Measurements from ENCODE around the gene PTGES3L. TPM values are rescaled to one million over a fixed set of nuclear protein-coding genes. Genes with fewer than 3 reads are reported as not detected.
"Not testable (repeated sequence)": the region's sequence is repeated elsewhere in the genome, so short reads cannot be mapped to it uniquely, and the experiment has no call there.

The PTGES3L gene
- total RNA-seq, 1 experiment from 2014 or later: 0.12 TPM

- no peak for DNase-seq (ENCODE audit: extremely low read depth, low read depth)
Observed at GRCh38 chr17:43014649-43015542, 35.0 kb upstream of the PTGES3L start.

DNA sequence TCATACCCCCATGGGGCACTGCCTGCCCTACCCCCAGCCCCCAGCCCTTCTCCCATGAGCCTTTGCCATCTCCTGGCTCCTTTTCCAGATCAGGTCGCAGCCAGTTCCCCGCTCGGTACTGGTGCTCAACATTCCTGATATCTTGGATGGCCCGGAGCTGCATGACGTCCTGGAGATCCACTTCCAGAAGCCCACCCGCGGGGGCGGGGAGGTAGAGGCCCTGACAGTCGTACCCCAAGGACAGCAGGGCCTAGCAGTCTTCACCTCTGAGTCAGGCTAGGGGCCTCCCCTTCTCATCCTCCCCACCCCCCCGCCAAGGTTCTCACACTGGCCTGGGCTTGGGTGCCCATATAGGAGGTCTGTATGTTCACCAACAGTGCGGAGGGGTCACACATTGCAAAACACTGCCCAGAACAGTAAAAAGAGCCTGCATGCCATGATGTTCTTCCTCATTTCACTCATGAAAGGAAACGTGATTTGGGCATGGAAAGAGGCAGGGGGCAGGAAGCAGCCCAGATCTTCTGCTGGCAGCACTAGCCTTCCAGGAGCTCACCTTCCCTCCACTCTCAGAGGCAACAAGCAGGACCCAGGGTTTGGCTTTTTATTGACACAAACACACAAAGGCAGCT lies 34.3 kb upstream of the PTGES3L start:
- DNase-seq (ENCODE audit: extremely low read depth, low read depth): no peak

DNA sequence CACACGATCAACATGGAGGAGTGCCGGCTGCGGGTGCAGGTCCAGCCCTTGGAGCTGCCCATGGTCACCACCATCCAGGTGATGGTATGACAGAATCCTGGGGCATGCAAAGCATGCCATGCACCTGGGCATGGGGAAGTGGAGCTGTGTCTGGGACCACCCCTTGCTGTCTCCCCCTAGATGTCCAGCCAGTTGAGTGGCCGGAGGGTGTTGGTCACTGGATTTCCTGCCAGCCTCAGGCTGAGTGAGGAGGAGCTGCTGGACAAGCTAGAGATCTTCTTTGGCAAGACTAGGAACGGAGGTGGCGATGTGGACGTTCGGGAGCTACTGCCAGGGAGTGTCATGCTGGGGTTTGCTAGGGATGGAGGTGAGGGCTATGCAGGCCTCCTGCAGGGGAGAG lies 33.4 kb upstream of the PTGES3L start:
- no peak for DNase-seq (ENCODE audit: extremely low read depth, low read depth)

- DNase-seq (ENCODE audit: extremely low read depth, low read depth): no peak
Observed at GRCh38 chr17:43011728-43012472, 32.0 kb upstream of the PTGES3L start.

- DNase-seq (ENCODE audit: extremely low read depth, low read depth): peak; percentile 53
Observed at GRCh38 chr17:43010667-43011308, 30.9 kb upstream of the PTGES3L start.

DNA sequence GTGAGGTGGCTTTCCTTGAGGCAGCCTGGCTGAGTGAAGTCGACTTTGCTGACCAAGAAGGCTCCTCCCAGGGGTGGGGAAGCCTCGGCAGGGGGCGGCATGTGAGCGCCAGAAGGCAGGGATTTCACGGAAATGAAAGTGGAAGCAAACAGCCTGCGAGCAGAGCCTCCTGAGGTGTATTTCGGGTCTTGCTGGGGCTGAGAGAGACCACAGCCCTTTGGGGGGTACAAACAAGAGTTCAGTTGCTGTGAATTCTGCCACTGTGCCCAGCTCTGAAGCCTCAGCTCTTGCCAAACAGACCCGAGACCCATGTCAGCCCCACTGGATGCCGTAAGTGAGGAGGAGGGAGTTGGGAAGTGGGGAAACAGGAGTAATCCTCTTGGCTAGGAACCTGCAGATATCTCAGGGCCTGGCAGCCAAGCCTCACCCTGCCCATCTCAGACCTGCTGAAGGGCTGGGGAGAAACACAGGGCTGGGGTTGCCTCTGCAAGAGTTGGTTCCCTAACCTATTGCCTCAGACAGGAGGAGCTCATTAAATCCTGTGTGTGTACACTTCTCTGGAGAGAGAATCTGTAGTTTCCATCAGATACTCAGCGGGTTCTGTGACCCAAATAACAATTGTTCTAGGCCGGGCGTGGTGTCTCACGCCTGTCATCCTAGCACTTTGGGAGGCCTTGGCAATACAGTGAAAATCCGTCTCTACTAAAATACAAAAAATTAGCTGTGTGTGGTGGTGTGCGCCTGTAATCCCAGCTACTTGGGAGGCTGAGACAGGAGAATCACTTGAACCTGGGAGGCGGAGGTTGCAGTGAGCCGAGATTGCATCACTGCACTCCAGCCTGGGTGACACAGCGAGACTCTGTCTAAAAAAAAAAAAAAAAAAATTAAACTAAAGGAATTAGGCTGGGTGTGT lies 27.0 kb upstream of the PTGES3L start, which contains the start of gene IFI35:
TSS of gene IFI35 (plus strand) at position 146 of the 913 bp plus-strand sequence. CDS start at position 310, 164 bp downstream.
- peak; percentile 78 for DNase-seq (ENCODE audit: extremely low read depth, low read depth)

DNA sequence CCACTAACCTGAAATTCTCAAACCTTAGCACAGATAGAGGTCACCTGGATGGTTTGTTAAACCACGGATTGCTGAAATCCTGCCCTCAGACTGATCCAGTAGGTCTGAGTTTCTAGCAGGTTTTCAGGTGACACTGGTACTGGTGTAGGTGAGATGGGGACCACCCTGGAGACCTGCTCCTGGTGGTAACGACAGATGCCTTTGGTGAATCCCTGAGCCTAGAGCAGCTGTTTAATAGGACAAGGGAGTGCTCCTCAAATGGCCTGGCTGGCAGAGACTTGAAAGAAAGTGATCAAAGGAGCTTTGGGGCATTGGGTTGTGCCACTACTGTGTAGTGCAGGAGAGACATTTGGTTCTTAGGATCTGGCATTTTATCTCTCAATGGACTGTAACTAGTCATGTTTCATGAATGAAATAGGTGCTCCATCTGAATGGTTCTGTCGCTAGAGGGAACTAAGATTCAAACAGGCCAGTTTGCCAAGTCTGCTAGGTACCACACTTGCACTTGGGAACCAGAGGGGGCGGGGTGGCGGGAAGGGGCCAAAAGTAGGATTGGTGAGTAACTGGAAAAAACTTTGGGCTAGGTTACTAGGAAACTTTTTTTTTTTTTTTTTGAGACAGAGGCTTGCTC lies 23.8 kb upstream of the PTGES3L start:
- peak; percentile 48 for DNase-seq (ENCODE audit: extremely low read depth, low read depth)

DNA sequence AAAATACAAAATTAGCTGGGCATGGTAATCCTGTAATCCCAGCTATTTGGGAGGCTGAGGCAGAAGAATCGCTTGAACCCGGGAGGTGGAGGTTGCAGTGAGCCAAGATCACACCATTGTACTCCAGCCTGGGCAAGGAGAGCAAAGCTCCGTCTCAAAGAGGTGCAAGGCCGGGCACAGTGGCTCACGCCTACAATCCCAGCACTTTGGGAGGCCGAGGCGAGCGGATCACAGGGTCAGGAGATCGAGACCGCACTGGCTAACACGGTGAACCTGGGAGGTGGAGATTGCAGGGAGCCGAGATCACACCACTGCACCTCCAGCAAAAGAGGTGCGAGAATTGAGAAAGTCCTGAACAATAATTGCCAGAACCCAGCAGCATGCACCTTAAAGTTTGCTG lies 21.0 kb upstream of the PTGES3L start:
- DNase-seq (ENCODE audit: extremely low read depth, low read depth): not testable (repeated sequence)

DNA sequence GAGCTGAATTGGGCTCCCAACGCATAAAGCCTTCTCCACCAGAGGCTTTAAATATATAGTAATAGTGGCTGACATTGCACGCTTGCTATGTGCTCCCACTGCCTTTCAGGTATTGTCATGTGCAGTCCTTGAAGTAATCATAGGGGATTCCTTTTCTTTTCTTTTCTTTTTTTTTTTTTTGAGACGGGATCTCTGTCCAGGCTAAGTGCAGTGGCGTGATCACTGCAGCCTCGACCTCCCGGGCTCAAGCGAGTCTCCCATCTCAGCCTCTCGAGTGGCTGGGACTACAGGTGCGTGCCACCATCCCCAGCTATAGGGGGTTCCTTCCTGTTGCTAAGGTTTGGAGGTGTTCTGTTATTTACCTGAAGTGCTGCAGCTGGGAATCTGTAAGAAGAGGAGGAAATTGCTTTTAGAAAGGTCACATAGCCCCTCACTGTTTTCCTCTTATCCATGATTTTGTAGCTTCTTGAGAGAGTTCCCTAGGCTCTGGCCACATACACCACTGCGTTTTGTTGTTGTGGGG lies 19.2 kb upstream of the PTGES3L start:
- DNase-seq (ENCODE audit: extremely low read depth, low read depth): no peak

- DNase-seq (ENCODE audit: extremely low read depth, low read depth): peak; percentile 100
Observed at GRCh38 chr17:42997984-42998938, 18.4 kb upstream of the PTGES3L start, which contains the start of gene RPL27. Gene RPL27, plus strand, starts transcription at chr17:42998419. Its CDS starts 332 bp downstream, at chr17:42998751.

- DNase-seq (ENCODE audit: extremely low read depth, low read depth): no peak
Observed at GRCh38 chr17:42997390-42997983, 17.6 kb upstream of the PTGES3L start.

DNA sequence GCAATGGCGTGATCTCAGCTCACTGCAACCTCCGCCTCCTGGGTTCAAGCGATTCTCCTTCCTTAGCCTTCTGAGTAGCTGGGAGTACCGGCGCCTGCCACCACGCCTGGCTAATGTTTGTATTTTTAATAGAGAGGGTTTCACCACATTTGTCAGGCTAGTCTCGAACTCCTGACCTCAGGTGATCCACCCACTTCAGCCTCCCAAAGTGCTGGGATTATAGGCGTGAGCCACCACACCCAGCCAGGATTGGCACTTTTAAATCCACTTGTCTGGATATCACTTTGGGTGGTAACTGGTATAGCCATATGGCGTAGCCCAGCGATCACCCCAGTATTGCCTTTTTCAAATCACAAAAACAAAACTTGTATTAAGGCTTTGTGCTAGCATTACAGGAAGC lies 14.0 kb upstream of the PTGES3L start:
- not testable (repeated sequence) for DNase-seq (ENCODE audit: extremely low read depth, low read depth)

- no peak for DNase-seq (ENCODE audit: extremely low read depth, low read depth)
Observed at GRCh38 chr17:42992872-42993271, 13.0 kb upstream of the PTGES3L start.

DNA sequence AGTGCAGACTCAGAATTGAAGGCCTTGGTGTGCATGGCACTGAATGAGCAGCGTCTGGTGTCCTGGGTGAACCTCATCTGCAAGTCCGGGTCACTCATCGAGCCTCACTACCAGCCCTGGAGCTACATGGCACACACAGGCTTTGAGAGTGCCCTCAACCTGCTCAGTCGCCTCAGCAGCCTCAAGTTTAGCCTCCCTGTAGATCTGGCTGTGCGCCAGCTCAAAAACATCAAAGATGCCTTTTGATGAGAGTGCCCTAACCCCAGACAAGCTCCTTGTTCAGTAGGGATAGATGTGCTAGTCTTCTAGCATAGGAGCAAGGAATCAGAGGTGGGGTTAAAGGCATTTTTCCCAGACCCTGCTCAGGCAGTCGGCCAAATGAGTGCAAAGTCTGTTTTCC lies 11.6 kb upstream of the PTGES3L start:
- no peak for DNase-seq (ENCODE audit: extremely low read depth, low read depth)

DNA sequence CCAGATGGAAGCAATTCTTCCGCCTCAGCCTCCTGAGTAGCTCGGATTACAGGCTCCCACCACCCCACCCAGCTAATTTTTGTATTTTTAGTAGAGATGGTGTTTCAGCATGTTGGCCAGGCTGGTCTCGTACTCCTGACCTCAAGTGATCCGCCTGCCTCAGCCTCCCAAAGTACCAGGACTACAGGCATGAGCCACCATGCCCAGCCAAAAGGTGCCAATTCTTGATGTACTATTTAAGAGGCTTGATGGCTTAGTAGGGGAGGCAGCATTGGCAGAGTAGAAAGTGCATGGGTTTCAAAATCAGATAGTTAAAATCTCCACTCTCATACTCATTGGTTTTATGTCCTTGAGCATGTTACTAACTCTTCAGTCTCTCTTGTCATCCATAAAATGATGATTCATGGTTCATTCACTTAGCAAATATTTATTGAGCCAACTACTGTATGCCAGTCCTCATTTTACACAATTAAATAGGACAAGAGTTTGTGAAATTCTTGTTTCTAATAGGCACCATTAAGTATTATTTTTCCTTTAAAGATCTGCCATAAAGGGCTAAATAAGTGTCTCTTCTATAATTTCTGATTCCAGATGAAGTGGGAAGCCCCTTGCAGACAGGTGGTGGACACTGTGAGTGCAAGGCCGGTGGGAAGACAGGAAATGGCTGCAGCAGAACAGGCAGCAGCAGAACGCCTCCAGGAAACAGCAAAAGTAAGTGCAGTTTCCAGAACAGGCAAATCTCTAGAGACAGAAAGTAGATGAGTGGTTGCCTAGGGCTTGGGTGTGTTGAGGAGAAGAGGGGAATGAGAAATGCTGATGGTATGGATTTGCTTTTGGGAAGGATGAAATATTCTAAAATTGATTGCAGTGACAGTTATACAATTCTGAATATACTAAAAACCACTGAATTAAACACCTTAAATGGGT lies 10.1 kb upstream of the PTGES3L start:
- peak; percentile 43 for DNase-seq (ENCODE audit: extremely low read depth, low read depth)

DNA sequence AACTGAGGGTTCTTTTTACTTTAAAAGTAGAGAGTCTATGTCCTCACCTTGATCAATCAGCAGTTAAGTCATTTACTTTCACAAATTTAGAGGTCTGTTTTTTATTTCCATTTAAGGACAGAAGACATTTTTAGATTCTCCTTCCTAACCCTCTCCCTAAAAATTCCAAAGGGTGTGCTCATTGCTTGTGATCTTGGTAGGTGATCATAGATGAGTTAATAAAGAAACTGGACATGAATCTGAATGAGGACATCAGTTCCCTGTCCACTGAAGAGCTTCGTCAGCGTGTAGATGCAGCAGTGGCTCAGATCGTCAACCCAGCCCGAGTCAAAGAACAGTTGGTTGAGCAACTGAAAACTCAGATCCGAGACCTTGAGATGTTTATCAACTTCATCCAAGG lies 9.3 kb upstream of the PTGES3L start:
- no peak for DNase-seq (ENCODE audit: extremely low read depth, low read depth)

Data from NCI-H460 (cell line).